HG03342 (cell line): ENCODE data around the gene RASGRF1.

Experiments used
- ATAC-seq: cut with Tn5 transposase; IDR thresholded peaks from one replicate; pipeline ENCODE4 v1.9.1; 2021; ENCODE audit warnings: mild to moderate bottlenecking, moderate library complexity; ENCODE audit not compliant: unreplicated experiment

The RASGRF1 gene

DNA sequence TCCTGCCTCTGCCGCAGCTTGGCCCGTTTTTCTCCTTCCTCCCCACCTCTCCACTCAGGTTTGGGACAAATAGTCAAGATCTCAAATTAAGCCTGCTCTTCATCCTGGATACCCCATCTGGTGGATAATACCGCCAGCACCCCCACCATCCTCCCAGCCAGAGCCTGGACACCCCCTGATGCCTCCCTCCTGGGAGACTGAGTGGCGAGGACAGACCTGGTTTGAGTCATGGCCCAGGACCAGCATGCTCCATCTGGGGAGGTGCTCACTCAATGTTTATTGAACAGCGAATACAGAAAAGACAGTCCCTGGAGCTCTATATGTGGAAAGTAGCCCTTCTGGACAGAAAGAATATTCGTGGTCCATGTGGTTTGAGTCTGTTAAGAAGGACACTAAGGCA, 169.1 kb downstream of the RASGRF1 start:
- ATAC-seq: no peak

DNA sequence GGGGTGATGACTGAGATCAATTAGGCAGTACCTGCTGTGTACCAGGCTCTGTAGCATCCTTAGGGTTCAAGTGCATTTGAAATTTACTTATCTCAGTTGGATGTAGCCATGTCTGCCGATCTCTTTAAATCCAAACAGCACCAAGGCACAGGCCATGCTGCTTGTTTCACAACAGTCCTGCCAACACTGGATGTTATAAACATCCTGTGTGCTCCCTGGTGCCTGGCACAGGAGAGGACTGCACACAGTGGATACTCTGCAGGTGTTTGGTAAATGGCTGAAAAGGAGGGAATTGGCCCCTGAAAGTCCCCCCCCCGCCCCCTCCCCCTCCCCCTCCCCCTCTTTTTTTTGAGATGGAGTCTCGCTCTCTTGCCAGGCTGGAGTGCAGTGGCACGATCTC, 172.7 kb downstream of the RASGRF1 start:
- ATAC-seq: no peak

DNA sequence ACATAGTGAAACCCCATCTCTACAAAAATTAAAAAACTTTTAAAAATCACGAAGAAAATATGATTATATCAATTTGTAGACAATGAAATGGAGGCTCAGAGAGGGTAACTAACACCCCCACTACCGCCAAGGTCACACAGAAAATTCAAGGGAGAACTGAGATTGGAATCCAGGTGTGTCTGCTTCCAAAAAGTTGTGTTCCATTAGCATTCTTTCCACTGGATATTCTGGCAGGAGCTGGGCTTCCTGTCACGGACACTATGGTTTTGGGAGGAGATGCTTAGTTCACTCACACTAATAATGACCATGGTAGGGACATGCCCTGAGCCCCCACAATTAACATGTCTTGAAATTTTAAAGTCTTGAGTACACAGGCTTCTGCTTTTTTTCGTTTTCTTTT, 174.5 kb downstream of the RASGRF1 start:
- no peak for ATAC-seq

DNA sequence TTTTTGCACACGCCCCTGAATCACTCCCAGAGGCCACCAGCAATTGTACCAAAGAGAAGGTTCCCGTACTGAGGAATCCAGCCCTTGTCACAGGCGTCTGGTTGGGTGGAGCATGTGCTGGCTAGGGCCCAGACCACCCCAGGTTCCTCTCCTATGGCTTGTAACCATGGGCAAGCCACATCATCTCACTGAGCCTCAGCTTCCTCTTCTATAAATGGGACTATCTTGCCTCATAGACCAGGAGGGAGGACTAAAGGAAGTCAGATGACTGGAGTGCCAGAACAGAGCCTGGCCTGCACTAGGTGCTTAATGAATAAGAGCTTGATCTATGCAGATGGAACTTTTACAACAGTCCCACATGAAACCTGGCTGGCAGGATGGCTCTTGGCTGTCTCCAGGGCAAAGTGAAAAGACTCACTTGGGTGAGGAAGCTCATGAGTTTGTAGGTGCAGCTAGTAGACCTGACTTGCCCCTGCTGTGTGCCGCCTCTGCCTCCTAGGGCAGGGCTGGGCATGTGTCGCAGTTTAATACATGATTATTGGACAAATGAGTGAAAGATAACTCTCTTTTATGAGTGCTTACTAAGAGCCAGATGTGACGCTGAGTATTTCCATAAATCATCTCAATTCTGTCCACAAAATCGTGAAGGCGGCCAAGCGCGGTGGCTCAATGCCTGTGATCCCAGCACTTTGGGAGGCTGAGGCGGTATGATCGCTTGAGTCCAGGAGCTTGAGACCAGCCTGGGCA, 175.1 kb downstream of the RASGRF1 start:
- no peak for ATAC-seq

DNA sequence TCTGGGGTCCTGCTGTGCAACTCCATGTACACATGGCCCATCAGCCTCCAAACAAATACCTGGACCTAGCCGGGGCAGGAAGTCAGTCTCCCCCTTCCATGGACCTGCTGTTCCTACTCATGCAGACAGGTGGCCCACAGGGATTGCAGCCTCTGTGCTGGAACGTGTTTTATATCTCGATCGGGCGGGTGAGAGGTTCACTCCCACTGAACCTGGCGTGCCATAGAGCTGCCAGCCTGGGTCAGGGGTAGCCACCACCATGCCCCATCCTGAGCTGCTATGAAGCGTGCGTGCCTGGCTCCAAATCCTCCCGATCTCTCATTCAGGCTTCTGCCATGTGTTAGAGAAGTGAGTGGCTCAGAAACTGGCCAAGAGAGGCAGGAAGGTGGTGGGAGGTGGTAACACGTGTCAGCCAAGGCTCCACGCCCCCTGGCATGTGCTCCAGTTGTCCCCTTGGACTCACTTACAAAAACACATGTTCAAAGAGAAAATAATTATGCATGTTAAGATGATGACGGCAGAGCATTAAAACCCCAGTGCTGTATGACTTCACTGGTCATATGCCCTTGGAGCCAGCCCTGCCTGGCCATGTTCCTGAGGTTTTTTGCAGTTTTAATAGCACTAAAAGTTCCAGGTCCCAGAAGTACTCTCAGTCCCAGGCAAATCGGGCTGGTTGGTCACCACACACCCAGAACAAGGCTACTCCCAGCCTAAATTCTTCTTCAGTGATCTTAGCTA, 176.4 kb downstream of the RASGRF1 start:
- ATAC-seq: no peak

DNA sequence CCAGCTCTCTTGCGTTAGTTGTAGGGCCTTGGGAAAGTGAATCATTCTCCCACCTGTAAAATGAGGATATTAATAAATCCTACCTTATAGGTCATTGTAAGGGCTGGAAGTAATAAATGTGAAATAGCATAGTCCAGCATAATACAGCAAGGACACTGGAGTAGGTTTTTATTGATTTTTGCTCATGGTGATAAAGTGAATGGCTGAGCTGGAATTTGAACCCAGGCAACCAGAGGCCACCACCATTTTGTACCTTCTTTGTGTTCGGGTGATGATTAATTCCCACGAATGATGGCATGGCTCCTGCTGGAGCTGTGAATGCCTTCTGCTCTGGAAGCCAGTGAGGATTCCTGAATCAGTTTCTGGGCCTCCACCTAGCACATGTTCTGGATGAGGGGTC, 177.6 kb downstream of the RASGRF1 start:
- ATAC-seq: no peak

DNA sequence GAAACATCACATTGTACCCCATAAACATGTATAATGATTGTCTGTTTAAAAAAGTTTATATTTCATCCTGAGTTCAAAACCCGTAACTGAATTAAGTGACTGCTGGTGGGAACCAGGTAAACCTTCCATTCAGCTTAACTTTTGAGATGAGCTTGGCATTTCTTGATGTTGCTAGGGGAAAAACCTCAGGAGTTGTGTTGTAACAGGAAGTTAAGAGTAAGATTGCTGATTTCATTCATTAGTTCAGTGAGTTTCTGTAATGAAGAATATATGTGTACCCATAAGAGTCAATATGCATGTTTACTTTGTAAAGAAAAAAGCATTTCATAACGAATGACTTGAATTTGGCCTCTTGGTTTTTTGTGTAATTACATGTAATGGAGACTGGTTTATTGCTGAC, 178.3 kb downstream of the RASGRF1 start:
- no peak for ATAC-seq

DNA sequence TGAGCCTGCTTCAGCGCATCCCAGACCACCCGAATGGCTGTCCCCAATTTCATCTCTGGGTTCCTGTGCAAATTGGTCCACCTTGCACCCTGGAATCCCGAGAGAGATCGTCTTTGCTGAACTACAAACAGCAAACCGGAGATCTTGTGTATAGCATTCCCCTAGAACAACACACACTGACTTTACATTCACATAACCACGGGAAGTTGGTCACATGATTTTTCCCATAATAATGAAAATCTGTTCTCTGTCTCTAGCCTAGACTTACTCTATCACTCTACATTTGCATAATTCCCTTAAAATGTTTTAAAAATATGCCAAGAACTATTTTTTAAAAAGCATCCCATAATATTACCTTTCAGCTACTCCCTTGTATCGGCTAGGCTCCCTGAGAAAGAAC, 180.3 kb downstream of the RASGRF1 start:
- no peak for ATAC-seq
